ENCODE data around the gene ST6GAL1.

DNA sequence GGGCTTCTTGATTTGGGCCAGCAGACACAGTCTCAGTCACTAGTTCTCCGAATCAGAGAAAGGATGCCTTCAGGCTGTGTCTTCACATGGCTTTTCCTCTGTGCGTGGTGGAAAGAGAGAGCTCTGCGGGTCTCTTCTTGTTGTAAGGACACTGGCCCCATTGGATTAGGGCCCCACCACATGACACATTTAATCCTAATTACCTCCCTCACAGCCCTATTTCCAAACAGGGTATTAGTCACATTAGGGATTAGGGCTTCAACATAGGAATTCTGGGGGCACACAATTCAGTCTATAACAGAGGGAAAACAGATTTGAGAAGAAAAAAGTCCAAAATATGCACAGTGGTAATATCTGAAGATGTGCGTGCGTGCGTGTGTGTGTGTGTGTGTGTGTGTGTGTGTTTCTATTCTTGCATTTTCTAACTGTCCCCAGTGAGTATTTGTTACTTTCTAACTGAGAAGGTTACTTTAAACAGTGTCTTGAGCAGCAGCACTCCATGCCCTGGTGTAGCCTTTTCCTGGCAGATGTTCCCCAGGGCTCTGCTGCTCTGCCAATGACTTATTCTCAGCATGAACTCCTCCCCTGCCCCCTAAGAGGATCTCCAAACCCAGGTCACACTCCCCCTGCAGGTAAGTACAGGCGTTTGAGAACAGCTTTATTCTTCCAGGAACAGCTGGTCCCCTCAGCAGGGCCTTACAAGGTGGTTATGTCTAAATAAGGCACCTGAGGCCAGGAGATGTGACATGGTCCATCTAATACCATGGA, 136.1 kb downstream of the ST6GAL1 start:
- TF ChIP-seq E2F5 (CRISPR knock-in tag; conservative IDR thresholded peaks at IDR 0.05) (no peak), ZFP36L2 (CRISPR knock-in tag; IDR thresholded peaks at IDR 0.05) (no peak), ZNF816 (CRISPR knock-in tag; IDR thresholded peaks at IDR 0.05; ENCODE audit: borderline replicate concordance) (no peak)
- TF ChIP-seq, protein P1, sequence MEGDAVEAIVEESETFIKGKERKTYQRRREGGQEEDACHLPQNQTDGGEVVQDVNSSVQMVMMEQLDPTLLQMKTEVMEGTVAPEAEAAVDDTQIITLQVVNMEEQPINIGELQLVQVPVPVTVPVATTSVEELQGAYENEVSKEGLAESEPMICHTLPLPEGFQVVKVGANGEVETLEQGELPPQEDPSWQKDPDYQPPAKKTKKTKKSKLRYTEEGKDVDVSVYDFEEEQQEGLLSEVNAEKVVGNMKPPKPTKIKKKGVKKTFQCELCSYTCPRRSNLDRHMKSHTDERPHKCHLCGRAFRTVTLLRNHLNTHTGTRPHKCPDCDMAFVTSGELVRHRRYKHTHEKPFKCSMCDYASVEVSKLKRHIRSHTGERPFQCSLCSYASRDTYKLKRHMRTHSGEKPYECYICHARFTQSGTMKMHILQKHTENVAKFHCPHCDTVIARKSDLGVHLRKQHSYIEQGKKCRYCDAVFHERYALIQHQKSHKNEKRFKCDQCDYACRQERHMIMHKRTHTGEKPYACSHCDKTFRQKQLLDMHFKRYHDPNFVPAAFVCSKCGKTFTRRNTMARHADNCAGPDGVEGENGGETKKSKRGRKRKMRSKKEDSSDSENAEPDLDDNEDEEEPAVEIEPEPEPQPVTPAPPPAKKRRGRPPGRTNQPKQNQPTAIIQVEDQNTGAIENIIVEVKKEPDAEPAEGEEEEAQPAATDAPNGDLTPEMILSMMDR (CRISPR knock-in tag; IDR thresholded peaks at IDR 0.05) = peak; percentile 45

All from HepG2 (cell line).